OCI-LY1 (cell line): ENCODE results near the gene MAP7D2.

Source experiments
- H2AFZ ChIP-seq: fragments of 200-600 bp; sonication (generic), shearing (Covaris generic); 2 replicates; pipeline ENCODE4 v1.6.0; 2014; ENCODE audit warnings: antibody characterized with exemption, mild to moderate bottlenecking, low read length
- H3F3A ChIP-seq: fragments of 200-600 bp; sonication (generic), shearing (Covaris generic); 2 replicates; pipeline ENCODE4 v1.6.0; 2014; ENCODE audit warnings: mild to moderate bottlenecking, antibody characterized with exemption, low read length, moderate library complexity; ENCODE audit not compliant: insufficient read depth
- H3K27ac ChIP-seq: fragments of 200-600 bp; sonication (generic); 2 replicates; pipeline ENCODE4 v1.5.1; 2014; ENCODE audit warnings: low read length, mixed run types, mild to moderate bottlenecking, low read depth; ENCODE audit not compliant: poor library complexity, severe bottlenecking
- H3K27me3 ChIP-seq: fragments of 200-600 bp; sonication (generic); 2 replicates; pipeline ENCODE4 v1.6.0; 2014; ENCODE audit warnings: antibody characterized with exemption, mild to moderate bottlenecking, low read length, moderate library complexity; ENCODE audit not compliant: insufficient read depth
- H3K36me3 ChIP-seq: fragments of 200-600 bp; sonication (generic); 2 replicates; pipeline ENCODE4 v1.6.1; 2014; ENCODE audit warnings: mild to moderate bottlenecking, antibody characterized with exemption, low read length, moderate library complexity, mixed read lengths; ENCODE audit not compliant: insufficient read depth
- H3K4me1 ChIP-seq: fragments of 200-600 bp; sonication (generic); 2 replicates; pipeline ENCODE4 v1.5.1; 2014; ENCODE audit warnings: mild to moderate bottlenecking, low read length, moderate library complexity; ENCODE audit not compliant: insufficient read depth, severe bottlenecking
- H3K4me2 ChIP-seq: fragments of 200-600 bp; sonication (generic), shearing (Covaris generic); 2 replicates; pipeline ENCODE4 v1.6.1; 2014; ENCODE audit warnings: low read length
- H3K4me3 ChIP-seq: fragments of 200-600 bp; sonication (generic); 2 replicates; pipeline ENCODE4 v1.5.1; 2014; ENCODE audit warnings: low read length, low read depth, mild to moderate bottlenecking, mixed read lengths; ENCODE audit not compliant: poor library complexity, severe bottlenecking
- H3K79me2 ChIP-seq: fragments of 200-600 bp; shearing (Covaris generic); 2 replicates; pipeline ENCODE4 v1.6.1; 2016; ENCODE audit warnings: mixed run types, low read length, mixed read lengths; ENCODE audit not compliant: insufficient read depth
- H3K9ac ChIP-seq: fragments of 200-600 bp; sonication (generic), shearing (Covaris generic); 2 replicates; pipeline ENCODE4 v1.6.1; 2014; ENCODE audit warnings: mild to moderate bottlenecking, low read length, mixed read lengths
- H3K9me2 ChIP-seq: fragments of 200-600 bp; sonication (generic), shearing (Covaris generic); 2 replicates; pipeline ENCODE4 v1.6.1; 2014; ENCODE audit warnings: low read depth, mild to moderate bottlenecking, low read length, mixed read lengths
- H3K9me3 ChIP-seq: fragments of 200-600 bp; shearing (Covaris generic); 2 replicates; pipeline ENCODE4 v1.6.1; 2014; ENCODE audit warnings: low read length, mixed read lengths
- H4K20me1 ChIP-seq: fragments of 200-600 bp; sonication (generic), shearing (Covaris generic); 2 replicates; pipeline ENCODE4 v1.6.0; 2016; ENCODE audit warnings: mild to moderate bottlenecking, low read length; ENCODE audit not compliant: insufficient read depth
- CTCF ChIP-seq: fragments of 200-600 bp; sonication (generic), shearing (Covaris generic); IDR thresholded peaks from 2 replicates; pipeline ENCODE4 v1.5.1; 2017; ENCODE audit warnings: mild to moderate bottlenecking, antibody characterized with exemption, low read length, moderate library complexity, mixed read lengths
- EZH2 ChIP-seq: fragments of 200-600 bp; sonication (generic), shearing (Covaris generic); IDR thresholded peaks from 2 replicates; pipeline ENCODE4 v1.8.0; 2017; ENCODE audit warnings: borderline replicate concordance, mixed run types, mild to moderate bottlenecking, antibody characterized with exemption, low read length, moderate library complexity, mixed read lengths

MAP7D2 gene

GRCh38 chrX:20042221-20042620, 74.5 kb downstream of the MAP7D2 start:
- no peak overlapping the region for H3K27ac ChIP-seq
- no peaks in the 10 kb centered on the region for H3K36me3 ChIP-seq
- no peaks in the 10 kb centered on the region for H3K9me2 ChIP-seq
- no peak overlapping the region for H3K9ac ChIP-seq
- H3K4me1 ChIP-seq: no peaks in the 10 kb centered on the region
- no peak overlapping the region for H3K4me2 ChIP-seq
- no peaks in the 10 kb centered on the region for H3K27me3 ChIP-seq
- H3K79me2 ChIP-seq: no peaks in the 10 kb centered on the region
- no peak for TF ChIP-seq EZH2
- no peak for TF ChIP-seq CTCF
- no peak overlapping the region for H3K4me3 ChIP-seq
- H4K20me1 ChIP-seq: no peaks in the 10 kb centered on the region
- H3F3A ChIP-seq: no peaks in the 10 kb centered on the region
- H2AFZ ChIP-seq: no peak overlapping the region
- H3K9me3 ChIP-seq: no peaks in the 10 kb centered on the region

GRCh38 chrX:20038966-20039365, 77.7 kb downstream of the MAP7D2 start:
- H3K9ac ChIP-seq: no peak overlapping the region
- H4K20me1 ChIP-seq: no peaks in the 10 kb centered on the region
- H3K36me3 ChIP-seq: no peaks in the 10 kb centered on the region
- H3K9me3 ChIP-seq: no peaks in the 10 kb centered on the region
- no peaks in the 10 kb centered on the region for H3K79me2 ChIP-seq
- no peak overlapping the region for H3K4me3 ChIP-seq
- H3K27me3 ChIP-seq: no peaks in the 10 kb centered on the region
- no peaks in the 10 kb centered on the region for H3K4me1 ChIP-seq
- H3K9me2 ChIP-seq: no peaks in the 10 kb centered on the region
- TF ChIP-seq EZH2 (no peak), CTCF (no peak)
- no peak overlapping the region for H3K27ac ChIP-seq
- no peak overlapping the region for H2AFZ ChIP-seq
- no peak overlapping the region for H3K4me2 ChIP-seq
- no peaks in the 10 kb centered on the region for H3F3A ChIP-seq

- no peaks in the 10 kb centered on the region for H3K4me1 ChIP-seq
- no peak overlapping the region for H3K4me2 ChIP-seq
- no peaks in the 10 kb centered on the region for H4K20me1 ChIP-seq
- no peaks in the 10 kb centered on the region for H3K9me3 ChIP-seq
- H3K9ac ChIP-seq: no peak overlapping the region
- H3K27me3 ChIP-seq: no peaks in the 10 kb centered on the region
- TF ChIP-seq CTCF (no peak), EZH2 (no peak)
- H3K4me3 ChIP-seq: no peak overlapping the region
- no peaks in the 10 kb centered on the region for H3K36me3 ChIP-seq
- no peaks in the 10 kb centered on the region for H3F3A ChIP-seq
- no peaks in the 10 kb centered on the region for H3K9me2 ChIP-seq
- H3K27ac ChIP-seq: no peak overlapping the region
- H2AFZ ChIP-seq: no peak overlapping the region
- H3K79me2 ChIP-seq: no peaks in the 10 kb centered on the region
Observed at GRCh38 chrX:20037186-20037585, 79.5 kb downstream of the MAP7D2 start.
